Kidney glomerular epithelial cell (primary cell): ENCODE measurements around the gene ATF6.
"Not testable (repeated sequence)": the region's sequence is repeated elsewhere in the genome, so short reads cannot be mapped to it uniquely, and the experiment has no call there.

Experiments used
- DNase-seq: peaks from one replicate; lab custom pipeline; 2025; lab: John Stamatoyannopoulos, UW

The ATF6 gene

GRCh38 chr1:161733526-161733925, 32.6 kb upstream of the ATF6 start:
- peak; percentile 70 for DNase-seq

GRCh38 chr1:161735837-161736236, 30.3 kb upstream of the ATF6 start:
- DNase-seq = no peak

- DNase-seq = no peak
These were observed 29.7 kb upstream of the ATF6 start for GRCh38 chr1:161736335-161736969.

- no peak for DNase-seq
These were observed 28.5 kb upstream of the ATF6 start for GRCh38 chr1:161737625-161738024.

- peak; percentile 31 for DNase-seq
These were observed 27.4 kb upstream of the ATF6 start for GRCh38 chr1:161738627-161739287.

- no peak for DNase-seq
These were observed 26.1 kb upstream of the ATF6 start for GRCh38 chr1:161739865-161740566.

- DNase-seq = no peak
These were observed 25.2 kb upstream of the ATF6 start for GRCh38 chr1:161740921-161741320.

GRCh38 chr1:161743231-161743630, 22.9 kb upstream of the ATF6 start:
- DNase-seq = no peak

GRCh38 chr1:161747801-161748200, 18.3 kb upstream of the ATF6 start:
- DNase-seq = no peak

- DNase-seq = peak; percentile 96
These were observed 16.4 kb upstream of the ATF6 start, which contains the start of gene DUSP12 for GRCh38 chr1:161749509-161750407. TSS of gene DUSP12 (plus strand) at chr1:161749786. CDS start at chr1:161749802, 16 bp downstream.

- DNase-seq = peak; percentile 21
These were observed 2.5 kb upstream of the ATF6 start for GRCh38 chr1:161763522-161764098.

GRCh38 chr1:161768461-161768860, 2.3 kb downstream of the ATF6 start:
- no peak for DNase-seq

GRCh38 chr1:161768986-161769672, 3.0 kb downstream of the ATF6 start:
- no peak for DNase-seq

GRCh38 chr1:161769673-161770045, 3.5 kb downstream of the ATF6 start:
- not testable (repeated sequence) for DNase-seq

- DNase-seq = no peak
These were observed 4.1 kb downstream of the ATF6 start for GRCh38 chr1:161770250-161770649.

GRCh38 chr1:161771161-161771560, 5.0 kb downstream of the ATF6 start:
- DNase-seq = no peak

GRCh38 chr1:161771973-161772372, 5.9 kb downstream of the ATF6 start:
- DNase-seq = no peak

GRCh38 chr1:161772397-161772796, 6.3 kb downstream of the ATF6 start:
- DNase-seq = no peak

GRCh38 chr1:161773791-161774190, 7.7 kb downstream of the ATF6 start:
- no peak for DNase-seq

GRCh38 chr1:161777261-161777660, 11.1 kb downstream of the ATF6 start:
- DNase-seq = no peak

GRCh38 chr1:161778522-161778921, 12.4 kb downstream of the ATF6 start:
- DNase-seq = no peak
